OCI-LY1 (cell line): ENCODE results near the gene LSS.

ENCODE experiments used
- H2AFZ ChIP-seq: fragments of 200-600 bp; sonication (generic), shearing (Covaris generic); 2 replicates; pipeline ENCODE4 v1.6.0; 2014; ENCODE audit warnings: antibody characterized with exemption, mild to moderate bottlenecking, low read length
- H3F3A ChIP-seq: fragments of 200-600 bp; sonication (generic), shearing (Covaris generic); 2 replicates; pipeline ENCODE4 v1.6.0; 2014; ENCODE audit warnings: mild to moderate bottlenecking, antibody characterized with exemption, low read length, moderate library complexity; ENCODE audit not compliant: insufficient read depth
- H3K27ac ChIP-seq: fragments of 200-600 bp; sonication (generic); 2 replicates; pipeline ENCODE4 v1.5.1; 2014; ENCODE audit warnings: low read length, mixed run types, mild to moderate bottlenecking, low read depth; ENCODE audit not compliant: poor library complexity, severe bottlenecking
- H3K27me3 ChIP-seq: fragments of 200-600 bp; sonication (generic); 2 replicates; pipeline ENCODE4 v1.6.0; 2014; ENCODE audit warnings: antibody characterized with exemption, mild to moderate bottlenecking, low read length, moderate library complexity; ENCODE audit not compliant: insufficient read depth
- H3K36me3 ChIP-seq: fragments of 200-600 bp; sonication (generic); 2 replicates; pipeline ENCODE4 v1.6.1; 2014; ENCODE audit warnings: mild to moderate bottlenecking, antibody characterized with exemption, low read length, moderate library complexity, mixed read lengths; ENCODE audit not compliant: insufficient read depth
- H3K4me1 ChIP-seq: fragments of 200-600 bp; sonication (generic); 2 replicates; pipeline ENCODE4 v1.5.1; 2014; ENCODE audit warnings: mild to moderate bottlenecking, low read length, moderate library complexity; ENCODE audit not compliant: insufficient read depth, severe bottlenecking
- H3K4me2 ChIP-seq: fragments of 200-600 bp; sonication (generic), shearing (Covaris generic); 2 replicates; pipeline ENCODE4 v1.6.1; 2014; ENCODE audit warnings: low read length
- H3K4me3 ChIP-seq: fragments of 200-600 bp; sonication (generic); 2 replicates; pipeline ENCODE4 v1.5.1; 2014; ENCODE audit warnings: low read length, low read depth, mild to moderate bottlenecking, mixed read lengths; ENCODE audit not compliant: poor library complexity, severe bottlenecking
- H3K79me2 ChIP-seq: fragments of 200-600 bp; shearing (Covaris generic); 2 replicates; pipeline ENCODE4 v1.6.1; 2016; ENCODE audit warnings: mixed run types, low read length, mixed read lengths; ENCODE audit not compliant: insufficient read depth
- H3K9ac ChIP-seq: fragments of 200-600 bp; sonication (generic), shearing (Covaris generic); 2 replicates; pipeline ENCODE4 v1.6.1; 2014; ENCODE audit warnings: mild to moderate bottlenecking, low read length, mixed read lengths
- H3K9me2 ChIP-seq: fragments of 200-600 bp; sonication (generic), shearing (Covaris generic); 2 replicates; pipeline ENCODE4 v1.6.1; 2014; ENCODE audit warnings: low read depth, mild to moderate bottlenecking, low read length, mixed read lengths
- H3K9me3 ChIP-seq: fragments of 200-600 bp; shearing (Covaris generic); 2 replicates; pipeline ENCODE4 v1.6.1; 2014; ENCODE audit warnings: low read length, mixed read lengths
- H4K20me1 ChIP-seq: fragments of 200-600 bp; sonication (generic), shearing (Covaris generic); 2 replicates; pipeline ENCODE4 v1.6.0; 2016; ENCODE audit warnings: mild to moderate bottlenecking, low read length; ENCODE audit not compliant: insufficient read depth
- CTCF ChIP-seq: fragments of 200-600 bp; sonication (generic), shearing (Covaris generic); IDR thresholded peaks from 2 replicates; pipeline ENCODE4 v1.5.1; 2017; ENCODE audit warnings: mild to moderate bottlenecking, antibody characterized with exemption, low read length, moderate library complexity, mixed read lengths
- EZH2 ChIP-seq: fragments of 200-600 bp; sonication (generic), shearing (Covaris generic); IDR thresholded peaks from 2 replicates; pipeline ENCODE4 v1.8.0; 2017; ENCODE audit warnings: borderline replicate concordance, mixed run types, mild to moderate bottlenecking, antibody characterized with exemption, low read length, moderate library complexity, mixed read lengths

Gene LSS

GRCh38 chr21:46156378-46156645 lies 72.3 kb downstream of the LSS start:
- no peak overlapping the region for H3K27ac ChIP-seq
- no peaks in the 10 kb centered on the region for H3K27me3 ChIP-seq
- H3K4me1 ChIP-seq: no peaks in the 10 kb centered on the region
- H3K4me3 ChIP-seq: no peak overlapping the region
- H2AFZ ChIP-seq: no peak overlapping the region
- no peak overlapping the region for H3K9ac ChIP-seq
- H3K9me2 ChIP-seq: no peaks in the 10 kb centered on the region
- no peak overlapping the region for H3K4me2 ChIP-seq
- no peaks in the 10 kb centered on the region for H4K20me1 ChIP-seq
- TF ChIP-seq EZH2 (no peak), CTCF (no peak)
- H3K9me3 ChIP-seq: no peaks in the 10 kb centered on the region
- no peaks in the 10 kb centered on the region for H3K79me2 ChIP-seq
- no peaks in the 10 kb centered on the region for H3K36me3 ChIP-seq
- H3F3A ChIP-seq: no peaks in the 10 kb centered on the region

- Histone ChIP-seq H3K27ac (no peak within 1 kb of the TSS), H3K4me1 (no peaks in the 10 kb centered on the region)
Observed at GRCh38 chr21:46155514-46156377, 72.8 kb downstream of the LSS start, which contains the start of gene FTCD. Gene FTCD (minus strand): TSS chr21:46155579. CDS start chr21:46155523, 56 bp downstream.

DNA sequence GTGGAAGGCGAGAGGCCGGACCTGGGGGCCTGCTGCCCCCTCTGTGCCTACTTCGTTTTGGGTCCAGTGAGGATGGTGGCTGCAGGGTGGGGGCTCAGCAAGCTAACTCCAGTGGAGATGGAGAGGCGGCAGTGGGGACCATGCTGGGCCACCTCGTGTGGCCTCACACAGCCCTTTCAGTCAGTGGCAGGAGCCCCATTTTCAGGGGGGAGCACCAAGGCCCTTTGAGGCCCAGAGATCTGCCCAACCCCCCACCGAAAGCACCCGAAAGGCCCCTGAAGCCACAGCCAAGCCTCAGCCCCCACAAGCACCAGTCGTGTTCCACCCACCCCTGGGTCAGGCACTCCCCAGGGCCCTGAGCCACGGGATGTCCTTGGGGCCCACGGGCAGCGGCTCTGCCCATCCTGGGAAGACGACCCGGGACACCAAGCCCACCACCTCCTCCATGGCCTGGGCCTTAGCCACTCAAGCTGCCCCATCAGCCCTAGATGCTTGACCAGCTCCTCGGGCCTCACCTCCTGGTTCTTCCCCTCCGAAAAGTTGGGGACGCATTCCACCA lies 73.5 kb downstream of the LSS start:
- no peaks in the 10 kb centered on the region for H3F3A ChIP-seq
- TF ChIP-seq CTCF (no peak), EZH2 (no peak)
- no peaks in the 10 kb centered on the region for H4K20me1 ChIP-seq
- no peaks in the 10 kb centered on the region for H3K36me3 ChIP-seq
- no peaks in the 10 kb centered on the region for H3K79me2 ChIP-seq
- H3K4me3 ChIP-seq: no peak overlapping the region
- no peaks in the 10 kb centered on the region for H3K9me3 ChIP-seq
- no peaks in the 10 kb centered on the region for H3K9me2 ChIP-seq
- H2AFZ ChIP-seq: no peak overlapping the region
- no peaks in the 10 kb centered on the region for H3K27me3 ChIP-seq
- H3K4me1 ChIP-seq: no peaks in the 10 kb centered on the region
- no peak overlapping the region for H3K4me2 ChIP-seq
- no peak overlapping the region for H3K27ac ChIP-seq
- no peak overlapping the region for H3K9ac ChIP-seq

More at GRCh38 chr21:46155514-46156377, 72.8 kb downstream of the LSS start, which contains the start of gene FTCD:
- no peaks in the 10 kb centered on the region for H3K27me3 ChIP-seq
- no peak within 1 kb of the TSS for H2AFZ ChIP-seq
- H3K4me3 ChIP-seq: no peak within 1 kb of the TSS
- H4K20me1 ChIP-seq: no peaks in the 10 kb centered on the region
- no peak within 1 kb of the TSS for H3K4me2 ChIP-seq
- H3F3A ChIP-seq: no peaks in the 10 kb centered on the region
- H3K9ac ChIP-seq: no peak within 1 kb of the TSS
- H3K9me3 ChIP-seq: no peaks in the 10 kb centered on the region
- TF ChIP-seq CTCF (no peak), EZH2 (no peak)
- no peaks in the 10 kb centered on the region for H3K79me2 ChIP-seq
- no peaks in the 10 kb centered on the region for H3K9me2 ChIP-seq
- H3K36me3 ChIP-seq: no peaks in the 10 kb centered on the region
